GM18498 (cell line): ENCODE data around the gene PNLIPRP3.
"Not testable (repeated sequence)": the region's sequence is repeated elsewhere in the genome, so short reads cannot be mapped to it uniquely, and the experiment has no call there.

Experiments used
- ATAC-seq: cut with Tn5 transposase; IDR thresholded peaks from one replicate; pipeline ENCODE4 v1.9.1; 2021; ENCODE audit warnings: mild to moderate bottlenecking, moderate library complexity; ENCODE audit not compliant: unreplicated experiment

PNLIPRP3 gene

DNA sequence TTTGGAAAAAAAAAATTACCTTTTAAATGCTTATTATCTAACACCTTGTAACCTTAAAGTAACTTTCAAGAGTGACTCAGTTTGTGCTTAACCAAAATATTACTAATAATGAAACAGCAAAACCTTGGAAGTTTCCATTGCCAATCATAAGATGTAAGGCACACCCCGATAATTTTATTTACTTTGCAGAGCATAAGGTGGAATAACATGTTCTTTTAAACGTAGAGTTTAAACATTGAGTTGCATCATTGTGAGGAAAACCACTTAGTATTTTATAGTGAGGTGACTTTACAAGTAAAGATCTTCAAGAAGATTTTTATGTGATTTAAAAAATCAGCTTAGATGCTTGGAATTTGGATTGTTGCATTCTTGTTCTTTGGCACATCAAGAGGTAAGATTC lies at the start of gene PNLIPRP3:
PNLIPRP3 (plus strand) TSS at position 177 of the 400 bp plus-strand sequence; CDS start at position 343, 166 bp downstream.
- ATAC-seq = no peak

DNA sequence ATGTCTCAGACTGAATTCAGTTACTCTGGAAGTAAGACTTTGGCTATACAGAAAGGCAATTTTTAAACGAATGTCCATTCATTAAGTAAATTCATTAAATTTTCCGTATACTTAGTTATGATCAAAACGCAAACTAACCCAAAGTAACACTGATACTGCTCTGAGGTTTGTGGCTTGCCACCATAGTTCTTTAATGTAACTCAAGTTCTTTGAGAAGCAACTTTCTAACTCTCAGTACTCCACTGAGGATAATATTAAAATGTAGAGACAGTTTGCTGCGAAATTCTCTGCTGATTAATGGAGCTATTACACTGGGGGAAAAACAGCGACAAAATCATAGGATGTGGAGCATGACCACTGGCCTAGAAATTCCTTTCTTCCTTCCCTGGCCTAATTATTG lies 45.4 kb upstream of the PNLIPRP3 start:
- ATAC-seq = no peak

DNA sequence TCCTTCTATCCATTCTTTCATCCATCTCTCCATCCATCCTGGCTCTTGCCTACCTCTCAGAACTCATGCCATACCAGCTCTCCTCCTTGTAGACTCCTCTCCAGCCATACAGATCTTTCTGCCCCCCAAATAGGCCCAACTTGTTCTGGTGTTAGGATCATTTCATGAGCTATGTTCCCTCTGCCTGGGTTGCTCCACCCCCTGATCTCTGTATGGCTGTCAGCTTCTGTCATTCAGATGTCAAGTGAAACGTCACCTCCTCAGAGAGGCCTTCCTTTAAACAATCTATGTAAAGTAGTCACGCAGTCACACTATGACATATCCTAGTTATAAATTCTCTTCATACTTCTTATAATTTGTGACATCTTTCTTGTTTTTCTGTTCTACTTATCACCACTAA lies 42.3 kb upstream of the PNLIPRP3 start:
- ATAC-seq = no peak

DNA sequence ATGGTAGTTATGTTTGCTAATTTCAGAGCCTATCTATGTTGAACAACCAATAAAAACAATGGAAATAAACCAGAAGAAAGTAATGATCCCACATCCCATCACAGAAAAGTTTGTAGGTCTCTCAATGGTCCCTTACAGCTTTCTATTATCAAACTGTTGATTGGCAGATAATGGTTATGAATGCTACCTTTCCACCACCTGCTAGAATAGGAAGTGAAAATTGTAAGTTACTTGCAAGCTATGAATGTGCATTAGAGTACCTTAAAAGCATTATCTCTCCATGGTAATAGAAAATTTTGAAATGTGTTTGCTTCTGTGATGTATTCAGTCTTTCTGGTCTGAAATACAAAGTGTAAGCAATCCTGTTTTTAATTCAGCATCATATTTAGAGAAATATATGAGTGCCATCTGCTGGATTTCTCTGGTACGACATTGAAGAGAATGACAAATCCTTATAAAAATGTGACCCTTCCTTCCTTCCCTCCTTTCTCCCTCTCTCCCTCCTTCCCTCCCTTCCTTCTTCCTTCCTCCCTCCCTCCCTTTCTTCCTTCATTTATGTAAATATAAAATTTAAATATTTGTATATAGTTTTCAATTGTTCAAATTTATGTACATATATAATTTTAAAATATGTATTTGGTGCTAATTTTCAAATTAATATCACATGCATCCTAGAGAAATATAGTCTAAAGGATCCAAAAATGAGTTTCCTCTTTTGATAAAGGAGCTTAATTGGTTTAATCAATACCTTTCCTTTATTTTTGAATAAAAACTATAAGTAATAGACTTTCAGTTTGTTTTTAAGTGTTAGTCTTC lies 41.4 kb upstream of the PNLIPRP3 start:
- ATAC-seq = peak; percentile 65

DNA sequence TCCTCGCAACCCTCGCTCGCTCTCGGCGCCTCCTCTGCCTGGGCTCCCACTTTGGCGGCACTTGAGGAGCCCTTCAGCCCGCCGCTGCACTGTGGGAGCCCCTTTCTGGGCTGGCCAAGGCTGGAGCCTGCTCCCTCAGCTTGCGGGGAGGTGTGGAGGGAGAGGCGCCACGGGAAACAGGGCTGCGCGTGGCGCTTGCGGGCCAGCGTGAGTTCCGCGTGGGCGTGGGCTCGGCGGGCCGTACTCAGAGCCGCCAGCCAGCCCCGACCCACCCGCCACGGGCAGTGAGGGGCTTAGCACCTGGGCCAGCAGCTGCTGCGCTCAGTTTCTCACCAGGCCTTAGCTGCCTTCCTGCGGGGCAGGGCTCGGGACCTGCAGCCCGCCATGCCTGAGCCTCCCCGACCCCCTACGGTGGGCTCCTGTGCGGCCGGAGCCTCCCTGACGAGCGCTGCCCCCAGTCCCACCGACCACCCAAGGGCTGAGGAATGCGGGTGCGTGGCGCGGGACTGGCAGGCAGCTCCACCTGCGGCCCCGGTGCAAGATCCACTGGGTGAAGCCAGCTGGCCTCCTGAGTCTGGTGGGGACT lies 34.3 kb upstream of the PNLIPRP3 start:
- ATAC-seq = not testable (repeated sequence)

DNA sequence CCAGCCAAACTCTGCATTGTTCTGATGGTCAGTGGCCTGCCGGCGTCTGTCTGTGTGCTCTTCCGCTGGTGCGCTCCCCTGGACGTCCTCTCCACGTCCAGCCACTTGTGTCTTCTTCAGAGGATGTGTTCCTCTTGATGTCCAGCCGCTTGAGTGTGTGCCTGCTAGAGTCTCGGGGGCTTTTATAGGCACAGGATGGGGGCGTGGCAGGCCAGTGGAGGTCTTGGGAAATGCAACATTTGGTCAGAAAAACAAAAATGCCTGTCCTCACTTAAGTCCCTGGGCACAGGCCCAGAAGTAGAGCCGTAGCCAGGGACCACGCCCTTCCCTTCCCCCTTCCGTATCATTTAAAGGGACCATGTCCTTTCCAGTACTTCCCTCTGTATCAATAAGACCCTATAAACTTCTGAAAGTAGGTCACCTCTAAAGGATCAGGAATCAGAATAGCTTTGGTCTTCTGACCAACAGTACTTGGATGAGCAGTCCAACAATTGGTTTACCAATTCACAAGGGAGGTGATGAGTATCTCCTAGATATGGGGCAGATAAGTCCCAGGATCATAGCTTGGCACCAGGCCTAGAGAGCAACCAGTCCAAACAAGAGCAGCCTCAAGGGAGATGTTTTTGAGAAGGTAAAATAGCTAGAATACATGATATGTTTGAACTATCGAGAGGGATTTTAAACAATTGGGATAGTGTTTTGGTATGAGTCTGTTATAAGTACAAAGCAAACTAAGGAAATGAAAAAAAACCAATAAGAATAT lies 32.2 kb upstream of the PNLIPRP3 start:
- ATAC-seq = no peak

DNA sequence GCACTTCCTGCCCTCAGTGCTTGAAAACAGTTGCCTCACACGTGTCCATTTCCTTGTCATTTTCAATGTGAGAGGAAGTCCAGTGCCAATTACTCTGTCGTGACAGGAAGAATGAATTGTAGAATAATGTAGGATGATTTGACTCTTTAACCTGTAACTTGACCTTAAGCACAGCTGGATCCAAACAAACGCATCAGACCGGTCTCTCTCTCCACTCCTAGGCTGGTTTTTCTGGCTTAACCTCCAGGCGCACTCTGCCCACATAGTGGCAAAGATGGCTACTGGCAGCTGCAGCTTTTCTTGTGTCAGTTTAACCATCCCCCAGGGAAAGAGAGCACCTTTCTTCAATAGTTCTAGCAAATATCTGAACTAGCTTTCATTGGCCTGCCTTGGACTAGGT lies 29.4 kb upstream of the PNLIPRP3 start:
- no peak for ATAC-seq

DNA sequence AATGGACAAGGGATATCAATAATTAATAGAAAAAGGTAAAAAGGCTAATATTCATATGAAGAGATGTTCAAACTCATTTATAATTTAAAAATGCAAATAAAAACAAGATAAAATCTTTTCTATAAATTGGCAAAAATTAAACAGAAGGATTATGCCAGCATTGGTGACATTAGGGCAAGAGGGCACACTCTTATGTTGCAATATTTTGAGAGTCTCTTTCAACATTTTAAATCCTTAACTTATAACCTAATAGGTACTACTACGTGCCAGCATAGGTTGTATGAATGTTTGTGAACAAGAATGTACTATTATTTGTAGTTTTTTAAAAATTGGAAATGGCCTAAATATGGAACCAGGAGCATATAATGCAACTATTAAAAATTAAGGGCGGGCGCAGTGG lies 24.8 kb upstream of the PNLIPRP3 start:
- no peak for ATAC-seq

DNA sequence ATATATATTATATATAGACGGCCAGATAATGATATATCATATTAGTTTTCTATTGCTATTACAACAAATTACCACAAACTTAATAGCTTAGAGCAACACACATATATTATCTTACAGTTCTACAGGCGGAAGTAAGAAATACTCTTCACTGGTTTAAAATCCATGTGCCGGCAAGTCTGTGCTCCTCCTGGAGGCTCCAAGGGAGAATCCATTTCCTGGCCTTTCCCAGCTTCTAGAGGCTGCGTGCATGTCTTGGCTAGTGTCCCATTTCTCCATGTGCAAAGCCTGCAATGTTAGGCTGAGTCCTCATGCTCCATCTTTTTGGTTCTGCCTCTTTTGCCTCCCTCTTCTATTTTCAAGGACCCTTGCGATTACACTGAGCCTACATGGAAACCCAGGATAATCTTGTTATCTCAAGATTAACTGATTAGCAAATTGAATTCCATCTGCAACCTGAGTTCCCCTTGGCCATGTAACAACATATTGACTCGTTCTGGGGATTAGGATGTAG lies 23.9 kb upstream of the PNLIPRP3 start:
- ATAC-seq = no peak

DNA sequence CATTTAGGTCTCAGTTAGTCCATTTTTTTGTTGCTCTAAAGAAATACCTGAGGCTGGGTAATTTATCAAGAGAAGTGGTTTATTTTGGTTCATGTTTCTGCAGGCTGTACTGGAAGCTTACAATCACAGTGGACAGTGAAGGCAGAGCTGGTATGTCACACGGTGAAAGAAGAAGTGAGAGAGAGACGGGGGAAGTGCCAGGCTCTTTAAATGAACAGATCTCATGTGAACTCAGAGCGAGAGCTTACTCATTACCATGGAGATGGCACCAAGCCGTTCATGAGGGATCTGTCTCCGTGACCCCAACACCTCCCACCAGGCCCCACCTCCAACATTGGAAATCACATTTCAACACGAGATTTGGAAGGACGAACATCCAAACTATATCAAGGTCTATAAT lies 18.9 kb upstream of the PNLIPRP3 start:
- ATAC-seq = no peak

DNA sequence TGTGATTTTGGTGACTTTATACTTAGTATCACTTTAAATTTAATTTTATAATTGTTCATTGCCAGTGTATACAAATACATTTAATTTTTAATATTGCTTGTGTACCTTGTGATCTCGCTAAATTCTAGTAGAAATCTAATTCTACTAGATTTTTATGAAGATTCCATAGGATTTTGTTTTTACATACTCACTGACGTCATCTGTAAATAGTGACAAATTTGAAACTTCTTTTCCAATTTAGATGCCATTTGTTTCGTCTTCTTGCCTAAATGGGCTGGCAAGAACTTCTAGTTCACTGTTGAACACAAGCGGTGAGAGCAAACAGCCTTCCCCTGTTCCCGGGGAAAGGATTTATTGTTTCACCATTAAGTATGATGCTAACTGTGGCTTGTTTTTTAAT lies 17.3 kb upstream of the PNLIPRP3 start:
- no peak for ATAC-seq

DNA sequence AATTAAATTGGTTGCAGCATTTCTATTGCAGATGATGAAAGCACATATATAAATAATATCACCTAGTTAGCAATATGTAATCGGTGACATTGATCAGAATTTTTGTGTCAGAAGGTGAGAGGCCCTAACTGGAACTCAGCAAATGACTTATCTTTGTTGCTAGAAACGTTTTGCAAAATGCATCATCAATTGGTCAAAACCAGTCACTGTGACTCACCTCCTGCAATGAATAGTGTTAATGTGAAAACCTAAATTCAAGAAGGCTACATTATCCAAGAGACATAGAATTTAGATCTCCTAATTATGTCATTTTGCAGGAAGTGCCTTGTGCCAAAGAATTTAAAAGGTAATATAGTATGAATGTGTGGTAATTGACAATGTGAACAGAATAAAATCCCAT lies 9.8 kb upstream of the PNLIPRP3 start:
- no peak for ATAC-seq

DNA sequence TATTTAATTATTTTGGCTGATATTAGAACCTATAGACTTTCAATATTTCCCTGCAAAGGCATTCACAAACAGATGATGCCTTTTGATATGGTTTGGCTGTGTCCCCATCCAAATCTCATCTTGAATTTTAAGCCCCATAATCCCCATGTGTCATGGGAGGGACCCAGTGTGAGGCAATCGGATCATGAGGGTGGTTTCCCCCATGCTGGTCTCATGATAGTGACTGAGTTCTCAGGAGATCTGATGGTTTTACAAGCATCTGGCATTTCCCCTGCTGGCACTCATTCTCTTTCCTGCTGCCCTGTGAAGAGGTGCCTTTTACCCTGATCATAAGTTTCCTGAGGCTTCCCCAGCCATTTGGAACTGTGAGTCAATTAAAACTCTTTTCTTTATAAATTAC lies 9.3 kb upstream of the PNLIPRP3 start:
- no peak for ATAC-seq

DNA sequence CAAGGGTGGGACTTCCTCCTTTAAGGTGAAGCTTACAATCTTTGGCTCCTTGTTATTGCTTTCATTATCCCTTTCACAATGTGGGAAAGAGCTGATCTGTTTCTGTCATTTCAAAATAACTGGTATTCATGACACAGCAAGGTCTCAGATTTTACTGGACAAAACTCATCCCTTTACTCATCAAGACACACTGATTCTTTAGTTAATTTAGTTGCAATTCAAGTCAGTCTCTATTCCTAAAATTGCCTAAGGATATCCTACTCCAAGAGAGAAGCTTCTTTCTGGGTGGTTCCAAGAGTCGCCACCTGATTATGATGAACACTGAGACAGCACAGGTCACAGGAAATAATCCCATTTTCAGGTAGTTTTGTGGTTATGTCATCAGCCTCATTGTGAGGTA lies 5.8 kb upstream of the PNLIPRP3 start:
- ATAC-seq = no peak

DNA sequence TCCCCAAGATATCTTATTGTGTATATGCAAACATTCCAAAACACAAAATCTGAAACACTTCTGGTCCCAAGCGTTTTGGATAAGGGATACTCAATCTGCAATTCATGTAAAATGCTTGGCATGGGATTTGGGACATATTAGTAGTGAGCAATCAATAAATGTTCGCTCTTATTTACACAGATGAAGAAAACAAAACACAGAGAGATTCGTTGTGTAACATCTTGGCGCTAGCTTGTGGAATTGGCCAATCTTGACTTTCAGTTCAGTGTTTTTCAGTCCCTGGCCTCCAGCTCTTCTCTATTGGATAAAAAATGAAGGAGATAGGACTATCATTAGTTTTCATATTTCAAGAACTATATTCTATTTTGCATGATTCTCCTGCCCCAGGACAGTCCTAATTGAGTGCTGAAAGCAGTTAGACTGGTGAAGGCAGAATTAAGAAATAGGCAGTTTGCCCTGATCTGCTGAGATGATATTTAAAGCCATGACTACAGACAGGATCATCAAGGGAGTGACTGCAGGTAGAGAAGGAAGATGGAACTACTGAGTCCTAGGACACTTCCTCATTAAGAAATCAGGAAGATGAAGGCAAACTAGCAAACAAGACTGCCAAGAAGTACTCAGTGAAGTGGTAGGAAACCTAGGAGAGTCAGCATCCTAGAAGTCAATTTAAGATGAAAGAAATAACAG lies 1.8 kb downstream of the PNLIPRP3 start:
- ATAC-seq = no peak

DNA sequence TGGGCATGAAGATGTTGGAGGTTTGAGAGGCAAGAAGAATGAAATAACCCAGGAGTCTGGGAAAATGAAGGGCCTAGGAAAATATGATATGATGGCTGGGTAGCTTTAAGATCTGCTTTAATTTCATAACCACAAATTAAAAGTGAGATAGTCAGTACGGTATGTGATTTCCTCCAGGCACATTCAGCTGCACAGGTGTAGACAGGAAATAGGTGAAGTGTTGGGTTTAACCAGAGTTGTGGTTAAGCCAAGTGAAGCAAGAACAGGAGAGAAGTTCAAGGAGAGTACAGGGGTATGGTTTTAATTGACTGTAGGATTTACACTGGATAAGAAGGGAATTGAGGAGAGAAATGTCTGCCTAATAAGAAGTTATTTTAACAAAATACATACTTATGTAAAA lies 2.6 kb downstream of the PNLIPRP3 start:
- ATAC-seq = no peak

DNA sequence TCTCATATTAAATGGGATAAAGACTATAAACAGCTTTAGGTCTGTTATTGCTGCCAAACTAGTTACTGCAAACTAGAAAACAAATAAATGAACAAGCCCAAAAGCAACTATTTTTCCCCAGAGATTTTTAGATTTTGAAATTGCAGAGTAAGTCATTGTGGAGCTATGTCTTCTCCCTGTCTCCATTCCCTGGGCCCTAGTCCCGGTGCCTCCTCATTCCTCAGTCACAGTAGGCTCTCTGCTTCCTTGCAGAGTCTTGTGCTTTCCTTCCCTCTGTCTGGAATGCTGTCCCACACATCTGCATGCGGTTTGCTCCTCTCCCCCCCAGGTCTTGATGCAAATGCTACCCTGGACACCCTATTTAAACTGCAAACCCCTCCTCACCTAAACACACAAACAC lies 4.0 kb downstream of the PNLIPRP3 start:
- no peak for ATAC-seq

DNA sequence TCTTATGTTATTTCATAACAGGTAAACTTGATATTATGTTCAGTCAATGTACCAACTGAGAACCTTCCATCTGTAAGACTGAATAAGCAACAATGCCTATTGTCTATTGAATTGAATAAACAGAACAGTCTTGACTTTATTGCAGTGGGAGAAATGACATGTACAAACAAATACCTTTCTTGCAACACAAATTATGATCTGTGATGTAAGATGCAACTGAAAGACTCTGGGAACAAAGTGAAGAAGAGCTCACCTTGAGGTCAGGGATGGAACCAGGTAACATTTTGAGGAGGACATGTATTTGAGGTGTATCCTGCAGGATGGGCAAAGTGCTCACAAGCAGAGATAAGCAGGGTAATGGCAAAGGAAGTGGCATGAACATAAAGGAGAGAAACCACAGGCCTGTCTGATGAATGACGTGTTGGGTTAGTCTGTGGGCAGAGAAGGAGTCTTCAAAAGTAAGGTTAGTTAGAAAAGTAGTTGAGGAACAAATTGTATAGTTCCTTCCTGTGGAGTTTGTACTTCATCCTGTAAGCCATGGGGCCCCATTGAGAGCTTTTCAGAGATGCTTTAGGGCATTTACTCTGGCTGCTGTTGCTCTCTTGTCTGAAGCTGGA lies 9.5 kb downstream of the PNLIPRP3 start:
- ATAC-seq = no peak

DNA sequence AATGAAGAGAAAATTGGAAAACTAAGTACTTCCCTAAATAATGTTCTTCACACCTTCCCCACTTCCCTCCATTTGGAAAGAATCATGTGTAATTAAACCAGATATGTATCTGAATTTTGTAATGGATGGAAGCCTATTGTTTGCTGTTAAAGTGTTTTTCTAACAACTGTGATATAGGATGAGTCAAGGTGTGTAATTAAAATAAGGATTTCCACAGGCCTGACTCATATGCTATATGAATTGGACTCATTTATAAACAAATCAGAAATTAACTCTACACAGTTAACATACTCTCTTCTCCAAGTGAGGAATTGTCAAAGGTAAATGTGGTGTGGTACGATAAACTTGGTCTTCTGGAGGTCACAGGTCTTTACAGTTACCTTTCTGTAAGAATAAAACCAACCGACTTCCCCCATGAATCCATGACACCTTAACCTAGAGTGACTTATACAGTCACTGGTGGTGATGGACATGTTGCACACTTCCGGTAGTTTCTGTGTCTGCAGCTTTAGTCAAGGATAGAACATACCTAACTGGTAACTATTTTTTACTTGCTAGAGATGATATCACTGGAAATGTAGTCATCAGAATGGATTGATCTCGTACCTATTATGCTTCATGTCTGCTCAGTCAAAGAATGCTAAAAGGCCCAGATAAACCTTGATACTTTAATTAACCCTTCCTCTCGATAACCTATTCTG lies 12.8 kb downstream of the PNLIPRP3 start:
- no peak for ATAC-seq

DNA sequence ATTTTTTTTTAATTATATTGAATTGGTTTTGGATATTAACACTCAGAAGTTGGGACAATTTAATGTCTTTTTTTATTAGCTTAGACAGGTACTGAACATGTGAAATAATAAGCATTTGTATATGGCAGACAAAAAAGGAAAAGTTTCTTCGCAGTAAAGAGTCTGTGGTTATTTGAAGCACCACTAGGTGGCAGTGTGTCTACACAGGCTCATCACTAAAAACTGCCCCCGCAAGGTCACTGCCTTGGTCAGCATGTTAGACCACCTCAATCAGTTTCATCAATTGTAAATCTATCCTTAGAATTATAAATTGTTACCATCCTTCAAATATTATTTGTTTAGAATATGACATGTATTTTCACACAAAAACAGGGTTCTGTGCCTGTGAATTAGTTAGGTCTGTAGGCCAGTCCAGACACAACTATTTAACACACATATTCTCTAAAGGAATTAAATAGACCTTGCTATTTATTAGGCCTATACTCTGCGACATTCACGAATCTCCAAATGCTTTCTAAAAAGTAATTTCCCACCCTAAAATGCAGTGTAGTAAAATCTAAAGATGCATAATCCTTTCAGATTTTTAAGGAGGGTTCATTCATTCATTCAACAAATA lies 17.0 kb downstream of the PNLIPRP3 start:
- ATAC-seq = peak; percentile 85
